ENCODE data around the gene OSMR. TPM values are rescaled to one million over a fixed set of nuclear protein-coding genes. Genes with fewer than 3 reads are reported as not detected.
"Not testable (repeated sequence)": the region's sequence is repeated elsewhere in the genome, so short reads cannot be mapped to it uniquely, and the experiment has no call there.

The OSMR gene
- total RNA-seq, 1 donor from 2014 or later = 47.0 TPM

GRCh38 chr5:38847559-38848347 is 1.9 kb downstream of the OSMR start:
- Histone ChIP-seq H3K27me3 (ENCODE audit: control insufficient read depth, insufficient read depth, low read length) (no peaks in the 10 kb centered on the region), H3K4me3 (ENCODE audit: low read depth, low read length) (peak overlapping the region; percentile 94), H3K36me3 (ENCODE audit: control insufficient read depth, insufficient read depth, low read length) (no peaks in the 10 kb centered on the region)
- TF ChIP-seq CTCF (IDR thresholded peaks at IDR 0.05; ENCODE audit: insufficient read depth, low read length, poor library complexity, severe bottlenecking) = no peak
- DNase-seq (ENCODE audit: low read depth) = no peak

- no peak for TF ChIP-seq CTCF (IDR thresholded peaks at IDR 0.05; ENCODE audit: insufficient read depth, low read length, poor library complexity, severe bottlenecking)
These were observed 2.8 kb downstream of the OSMR start for GRCh38 chr5:38848637-38849036.

GRCh38 chr5:38851640-38852039 is 5.8 kb downstream of the OSMR start:
- not testable (repeated sequence) for DNase-seq (ENCODE audit: low read depth); H3K4me3 ChIP-seq (ENCODE audit: low read depth, low read length); H3K27me3 ChIP-seq (ENCODE audit: control insufficient read depth, insufficient read depth, low read length); H3K36me3 ChIP-seq (ENCODE audit: control insufficient read depth, insufficient read depth, low read length)

More at GRCh38 chr5:38848637-38849036, 2.8 kb downstream of the OSMR start:
- Histone ChIP-seq H3K36me3 (ENCODE audit: control insufficient read depth, insufficient read depth, low read length) (no peaks in the 10 kb centered on the region), H3K27me3 (ENCODE audit: control insufficient read depth, insufficient read depth, low read length) (no peaks in the 10 kb centered on the region), H3K4me3 (ENCODE audit: low read depth, low read length) (no peak overlapping the region)
- DNase-seq (ENCODE audit: low read depth) = no peak

GRCh38 chr5:38853753-38854470 is 8.1 kb downstream of the OSMR start:
- H3K4me3 ChIP-seq (ENCODE audit: low read depth, low read length) = no peak overlapping the region
- TF ChIP-seq CTCF (IDR thresholded peaks at IDR 0.05; ENCODE audit: insufficient read depth, low read length, poor library complexity, severe bottlenecking) = no peak
- no peaks in the 10 kb centered on the region for H3K36me3 ChIP-seq (ENCODE audit: control insufficient read depth, insufficient read depth, low read length)
- no peaks in the 10 kb centered on the region for H3K27me3 ChIP-seq (ENCODE audit: control insufficient read depth, insufficient read depth, low read length)
- peak; percentile 71 for DNase-seq (ENCODE audit: low read depth)

- DNase-seq (ENCODE audit: low read depth) = no peak
- Histone ChIP-seq H3K36me3 (ENCODE audit: control insufficient read depth, insufficient read depth, low read length) (no peaks in the 10 kb centered on the region), H3K27me3 (ENCODE audit: control insufficient read depth, insufficient read depth, low read length) (no peaks in the 10 kb centered on the region), H3K4me3 (ENCODE audit: low read depth, low read length) (no peak overlapping the region)
- no peak for TF ChIP-seq CTCF (IDR thresholded peaks at IDR 0.05; ENCODE audit: insufficient read depth, low read length, poor library complexity, severe bottlenecking)
These were observed 9.1 kb downstream of the OSMR start for GRCh38 chr5:38854907-38855306.

- H3K27me3 ChIP-seq (ENCODE audit: control insufficient read depth, insufficient read depth, low read length) = no peaks in the 10 kb centered on the region
- H3K4me3 ChIP-seq (ENCODE audit: low read depth, low read length) = no peak overlapping the region
- TF ChIP-seq CTCF (IDR thresholded peaks at IDR 0.05; ENCODE audit: insufficient read depth, low read length, poor library complexity, severe bottlenecking) = no peak
- DNase-seq (ENCODE audit: low read depth) = no peak
- H3K36me3 ChIP-seq (ENCODE audit: control insufficient read depth, insufficient read depth, low read length) = no peaks in the 10 kb centered on the region
These were observed 10.8 kb downstream of the OSMR start for GRCh38 chr5:38856660-38857059.
